ENCODE measurements around the gene LRRC26. TPM values are rescaled to one million over a fixed set of nuclear protein-coding genes. Genes with fewer than 3 reads are reported as not detected.

The LRRC26 gene
- total RNA-seq, 3 donors from 2014 or later = 18.7 to 63.0 (median 58.9) TPM

- no peaks in the 10 kb centered on the region for H3K9me3 ChIP-seq
- intact Hi-C loops (cut with DNase I, micrococcal nuclease) = no loop called here
- no peak overlapping the region for H3K4me3 ChIP-seq
- H3K4me1 ChIP-seq (ENCODE audit: low read depth) = peaks cover 12% of the 10 kb centered on the region
- no peak for DNase-seq
- no peak for TF ChIP-seq CTCF (IDR thresholded peaks at IDR 0.05)
- ATAC-seq = peak; percentile 4
- H3K36me3 ChIP-seq (ENCODE audit: low read depth) = no peaks in the 10 kb centered on the region
Measured at GRCh38 chr9:137161558-137162486, 8.0 kb downstream of the LRRC26 start.

GRCh38 chr9:137160716-137161557 lies 8.9 kb downstream of the LRRC26 start:
- intact Hi-C loops (cut with DNase I, micrococcal nuclease) = no loop called here
- H3K9me3 ChIP-seq = no peaks in the 10 kb centered on the region
- H3K4me3 ChIP-seq = no peak overlapping the region
- peaks cover 15% of the 10 kb centered on the region for H3K4me1 ChIP-seq (ENCODE audit: low read depth)
- no peaks in the 10 kb centered on the region for H3K36me3 ChIP-seq (ENCODE audit: low read depth)
- peak; percentile 5 for ATAC-seq
- no peak for DNase-seq
- no peak for TF ChIP-seq CTCF (IDR thresholded peaks at IDR 0.05)

- Histone ChIP-seq H3K4me1 (ENCODE audit: low read depth) (peaks cover 15% of the 10 kb centered on the region), H3K9me3 (no peaks in the 10 kb centered on the region), H3K4me3 (no peak overlapping the region), H3K36me3 (ENCODE audit: low read depth) (no peaks in the 10 kb centered on the region)
- intact Hi-C loops (cut with DNase I, micrococcal nuclease) = no loop called here
- ATAC-seq (no peak), DNase-seq (no peak)
- TF ChIP-seq CTCF (IDR thresholded peaks at IDR 0.05) = no peak
Measured at GRCh38 chr9:137160054-137160425, 9.8 kb downstream of the LRRC26 start.

- DNase-seq (no peak), ATAC-seq (no peak)
- no peak for TF ChIP-seq CTCF (IDR thresholded peaks at IDR 0.05)
- no peak overlapping the region for H3K4me3 ChIP-seq
- H3K4me1 ChIP-seq (ENCODE audit: low read depth) = peaks cover 15% of the 10 kb centered on the region
- no peaks in the 10 kb centered on the region for H3K9me3 ChIP-seq
- H3K36me3 ChIP-seq (ENCODE audit: low read depth) = no peaks in the 10 kb centered on the region
- intact Hi-C loops (cut with DNase I, micrococcal nuclease) = no loop called here
Measured at GRCh38 chr9:137159105-137160053, 10.5 kb downstream of the LRRC26 start.

- intact Hi-C loops (cut with DNase I, micrococcal nuclease) = no loop called here
- no peak for TF ChIP-seq CTCF (IDR thresholded peaks at IDR 0.05)
- no peak overlapping the region for H3K4me3 ChIP-seq
- DNase-seq (peak in 1 of 3 donors; percentile 37), ATAC-seq (no peak)
- no peaks in the 10 kb centered on the region for H3K36me3 ChIP-seq (ENCODE audit: low read depth)
- H3K4me1 ChIP-seq (ENCODE audit: low read depth) = peaks cover 15% of the 10 kb centered on the region
- H3K9me3 ChIP-seq = no peaks in the 10 kb centered on the region
Measured at GRCh38 chr9:137158625-137159024, 11.2 kb downstream of the LRRC26 start.

Data from mucosa of descending colon (tissue), 3 donors.